Measurements from ENCODE around the gene SULF2.

The SULF2 gene

GRCh38 chr20:47703748-47704147, 81.5 kb downstream of the SULF2 start:
- DNase-seq = no peak
- Histone ChIP-seq H3K27me3 (no peaks in the 10 kb centered on the region), H3K9me3 (no peaks in the 10 kb centered on the region), H3K4me1 (peaks cover 33% of the 10 kb centered on the region), H3K4me3 (ENCODE audit: low read depth, low read length) (no peak overlapping the region), H3K36me3 (peaks cover 12% of the 10 kb centered on the region; the same call in 1 of the 2 replicates)
- no peak for TF ChIP-seq CTCF (IDR thresholded peaks at IDR 0.05; ENCODE audit: low read depth, low read length)

GRCh38 chr20:47701612-47702011, 83.7 kb downstream of the SULF2 start:
- H3K9me3 ChIP-seq = peaks cover 3% of the 10 kb centered on the region; the same call in 1 of the 2 replicates
- peaks cover 11% of the 10 kb centered on the region for H3K4me1 ChIP-seq
- H3K36me3 ChIP-seq = peaks cover 19% of the 10 kb centered on the region
- H3K27me3 ChIP-seq = no peaks in the 10 kb centered on the region
- DNase-seq = no peak
- TF ChIP-seq CTCF (IDR thresholded peaks at IDR 0.05; ENCODE audit: low read depth, low read length) = no peak
- H3K4me3 ChIP-seq (ENCODE audit: low read depth, low read length) = no peak overlapping the region

- Histone ChIP-seq H3K4me3 (ENCODE audit: low read depth, low read length) (no peak overlapping the region), H3K9me3 (peaks cover 5% of the 10 kb centered on the region; the same call in 1 of the 2 replicates), H3K36me3 (peaks cover 17% of the 10 kb centered on the region), H3K27me3 (no peaks in the 10 kb centered on the region), H3K4me1 (peaks cover 5% of the 10 kb centered on the region)
- no peak for DNase-seq
- no peak for TF ChIP-seq CTCF (IDR thresholded peaks at IDR 0.05; ENCODE audit: low read depth, low read length)
Observed at GRCh38 chr20:47700327-47700726, 85.0 kb downstream of the SULF2 start.

GRCh38 chr20:47699818-47700217, 85.5 kb downstream of the SULF2 start:
- no peaks in the 10 kb centered on the region for H3K27me3 ChIP-seq
- H3K4me1 ChIP-seq = no peaks in the 10 kb centered on the region; the same call in 1 of the 2 replicates
- peaks cover 17% of the 10 kb centered on the region for H3K36me3 ChIP-seq
- H3K9me3 ChIP-seq = peaks cover 5% of the 10 kb centered on the region; the same call in 1 of the 2 replicates
- DNase-seq = no peak
- no peak for TF ChIP-seq CTCF (IDR thresholded peaks at IDR 0.05; ENCODE audit: low read depth, low read length)
- H3K4me3 ChIP-seq (ENCODE audit: low read depth, low read length) = no peak overlapping the region

GRCh38 chr20:47698142-47698541, 87.1 kb downstream of the SULF2 start:
- no peak overlapping the region for H3K4me3 ChIP-seq (ENCODE audit: low read depth, low read length)
- H3K4me1 ChIP-seq = no peaks in the 10 kb centered on the region
- peaks cover 17% of the 10 kb centered on the region for H3K36me3 ChIP-seq
- no peak for DNase-seq
- no peak for TF ChIP-seq CTCF (IDR thresholded peaks at IDR 0.05; ENCODE audit: low read depth, low read length)
- peaks cover 5% of the 10 kb centered on the region; the same call in 1 of the 2 replicates for H3K9me3 ChIP-seq
- H3K27me3 ChIP-seq = no peaks in the 10 kb centered on the region

GRCh38 chr20:47696856-47697255, 88.4 kb downstream of the SULF2 start:
- no peak for TF ChIP-seq CTCF (IDR thresholded peaks at IDR 0.05; ENCODE audit: low read depth, low read length)
- Histone ChIP-seq H3K27me3 (no peaks in the 10 kb centered on the region), H3K4me1 (no peaks in the 10 kb centered on the region), H3K9me3 (peaks cover 10% of the 10 kb centered on the region), H3K4me3 (ENCODE audit: low read depth, low read length) (no peak overlapping the region), H3K36me3 (peaks cover 11% of the 10 kb centered on the region)
- no peak for DNase-seq

Data from BE2C (cell line).